Activated CD8-positive, alpha-beta memory T cell treated with anti-CD3 and anti-CD28 coated beads for 36 hours (primary cell): ENCODE results near the gene CTNNB1. TPM values are rescaled to one million over a fixed set of nuclear protein-coding genes. Genes with fewer than 3 reads are reported as not detected.

Experiments used
- CTCF ChIA-PET: fragments of 350-600 bp; sonication (Branson Sonifier 250); formaldehyde crosslinking; loops from one replicate; lab custom pipeline; 2021; ENCODE audit warnings: antibody characterized with exemption; lab: Charles Lee
- POLR2A ChIA-PET: fragments of 350-600 bp; sonication (Branson Sonifier 250); formaldehyde crosslinking; loops from one replicate; lab custom pipeline; 2021; ENCODE audit warnings: antibody characterized with exemption; lab: Charles Lee
- total RNA-seq, 2 experiments: library from RNA; stranded (reverse); gene quantifications; one replicate each; pipeline ENCODE4 v1.2.3, GENCODE V29; 2021

CTNNB1 gene
- total RNA-seq = 100 to 1,000 TPM; 158 to 178 TPM

DNA sequence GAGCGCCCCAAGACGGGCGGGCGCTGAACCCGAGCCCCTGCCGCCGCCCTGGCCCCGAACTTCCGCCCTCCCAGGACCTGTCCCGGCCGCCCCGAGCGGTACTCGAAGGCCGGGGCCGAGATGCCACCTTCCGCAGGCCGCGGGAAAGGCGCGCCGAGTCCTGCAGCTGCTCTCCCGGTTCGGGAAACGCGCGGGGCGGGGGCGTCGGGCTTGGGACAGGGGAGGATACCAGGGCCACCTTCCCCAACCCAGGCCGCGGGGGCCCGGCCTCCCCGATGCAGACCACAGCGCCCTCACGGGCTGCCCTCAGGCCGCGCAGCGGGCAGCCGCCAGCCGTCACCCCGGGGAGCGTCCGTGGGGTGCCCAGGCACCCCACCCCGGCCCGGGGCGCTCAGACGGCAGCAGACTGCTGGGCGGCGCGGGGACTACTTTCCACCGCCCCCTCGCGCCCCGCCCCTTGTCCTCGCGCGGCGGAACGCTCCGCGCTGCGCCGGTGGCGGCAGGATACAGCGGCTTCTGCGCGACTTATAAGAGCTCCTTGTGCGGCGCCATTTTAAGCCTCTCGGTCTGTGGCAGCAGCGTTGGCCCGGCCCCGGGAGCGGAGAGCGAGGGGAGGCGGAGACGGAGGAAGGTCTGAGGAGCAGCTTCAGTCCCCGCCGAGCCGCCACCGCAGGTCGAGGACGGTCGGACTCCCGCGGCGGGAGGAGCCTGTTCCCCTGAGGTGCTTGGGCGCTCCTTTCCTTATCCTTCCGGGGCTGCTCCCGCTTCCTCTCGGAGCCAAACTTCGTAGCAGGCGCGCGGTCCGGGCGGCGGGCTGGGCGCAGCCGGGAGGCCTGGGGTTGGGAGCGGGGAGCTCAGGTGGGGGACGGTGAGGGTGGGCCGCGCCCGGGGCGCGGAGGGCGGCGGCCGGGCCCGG is at the start of gene CTNNB1:
TSS of gene CTNNB1 (plus strand) at position 556 of the 916 bp plus-strand sequence. CDS start 24,564 bp downstream, outside the sequence.
- ChIA-PET POLR2A (interaction anchor here (0.5 to 1.9 kb wide), 14 partner anchors 8 to 632 kb away, joined by 3 to 14 read pairs (median 4); no protein-coding TSS in a partner anchor), CTCF (interaction anchor here (0.9 to 1.4 kb wide), 2 partner anchors 15 to 78 kb away, joined by 3 read pairs; no protein-coding TSS in a partner anchor)

DNA sequence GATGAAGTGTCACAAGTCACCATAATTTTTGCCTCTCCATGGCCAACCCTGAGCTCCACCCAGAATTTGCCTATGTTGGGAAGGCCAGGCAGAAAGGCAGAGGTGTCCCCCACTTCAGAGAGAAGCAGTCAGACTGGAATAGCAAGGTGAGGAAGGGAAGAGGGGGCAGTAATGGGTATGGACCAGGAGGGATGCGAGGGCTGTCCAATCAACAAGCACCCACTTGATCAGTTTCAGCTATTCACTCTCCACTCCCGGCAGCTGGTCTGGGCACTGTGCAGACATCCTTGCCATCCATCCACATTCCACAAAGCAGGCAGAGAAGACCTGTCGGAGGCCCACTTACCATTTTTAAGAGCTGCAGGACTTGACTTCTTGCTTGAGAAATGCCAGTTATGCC is 43.5 kb upstream of the CTNNB1 start:
- CTCF ChIA-PET = no interaction called here

DNA sequence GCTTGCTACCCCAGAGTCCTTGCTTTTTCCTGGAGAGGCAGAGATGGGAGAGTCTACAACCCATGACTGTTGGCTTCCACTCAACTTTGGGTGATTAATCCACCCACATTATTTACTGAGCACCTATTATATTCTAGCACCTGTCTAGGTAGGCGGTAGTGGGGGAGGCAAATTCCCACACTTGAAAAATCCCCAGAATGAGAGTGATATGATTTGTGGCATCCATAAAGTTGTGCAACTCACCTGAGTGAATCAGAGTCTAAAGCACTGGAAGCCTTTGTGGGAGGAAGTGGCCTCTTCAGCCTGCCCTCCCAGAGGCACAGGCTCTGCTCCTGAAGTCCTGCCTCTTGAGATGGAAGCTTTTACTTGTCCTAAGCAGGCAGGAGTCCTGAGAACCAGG is 40.4 kb upstream of the CTNNB1 start:
- ChIA-PET POLR2A (no interaction called here), CTCF (no interaction called here)

More for the DNA sequence above, 43.5 kb upstream of the CTNNB1 start:
- POLR2A ChIA-PET = no interaction called here

DNA sequence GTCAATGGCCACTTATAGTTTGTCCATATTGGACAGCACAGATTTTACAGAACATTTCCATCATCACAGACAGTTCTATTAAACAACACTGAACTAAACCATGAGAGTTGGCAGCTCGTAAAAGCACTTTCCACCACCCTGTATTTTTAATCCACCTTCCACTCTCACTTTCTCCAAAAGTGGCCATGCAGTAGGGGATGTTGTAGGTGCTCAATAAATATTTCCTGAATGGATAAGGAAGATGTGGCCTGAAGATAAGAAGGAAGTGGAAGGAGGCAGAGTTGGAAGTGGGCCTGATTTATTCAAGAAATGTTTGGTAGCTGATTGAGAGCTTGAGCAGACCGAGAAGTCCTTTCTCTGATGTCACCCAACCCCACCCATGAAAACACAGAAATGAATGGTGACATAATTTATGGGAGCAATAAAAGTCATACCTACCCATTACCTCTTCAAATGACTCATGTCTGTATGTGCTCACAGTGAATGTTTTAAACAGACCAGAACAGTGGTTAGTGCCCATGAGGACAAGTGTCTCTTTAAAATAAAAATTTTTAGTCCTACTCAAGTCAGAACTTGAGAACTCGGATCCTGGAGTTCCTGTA is 39.6 kb upstream of the CTNNB1 start:
- POLR2A ChIA-PET = interaction anchor here (0.7 kb wide), 1 partner anchor 269 kb away, joined by 4 read pairs; no protein-coding TSS in a partner anchor

DNA sequence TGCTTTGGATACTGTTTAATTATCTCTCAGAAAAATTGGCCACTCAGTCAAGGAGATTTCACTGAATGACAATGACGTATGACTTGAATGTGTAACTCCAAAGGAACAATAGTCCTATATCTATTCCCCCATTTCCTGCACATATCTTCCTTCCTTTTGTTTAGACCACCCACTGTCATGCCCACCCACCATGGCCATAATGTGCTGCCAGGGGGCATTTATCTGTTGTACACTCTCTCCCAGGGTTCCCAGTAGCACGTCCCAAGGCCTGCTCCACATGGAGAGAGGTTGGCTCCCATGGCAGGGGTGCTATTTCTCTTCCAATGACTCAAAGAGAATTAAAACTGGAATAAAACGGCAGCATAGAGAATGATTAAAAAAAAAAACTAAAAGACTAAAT is 36.8 kb upstream of the CTNNB1 start:
- ChIA-PET POLR2A (no interaction called here), CTCF (no interaction called here)

More for the DNA sequence above, 39.6 kb upstream of the CTNNB1 start:
- CTCF ChIA-PET = no interaction called here

DNA sequence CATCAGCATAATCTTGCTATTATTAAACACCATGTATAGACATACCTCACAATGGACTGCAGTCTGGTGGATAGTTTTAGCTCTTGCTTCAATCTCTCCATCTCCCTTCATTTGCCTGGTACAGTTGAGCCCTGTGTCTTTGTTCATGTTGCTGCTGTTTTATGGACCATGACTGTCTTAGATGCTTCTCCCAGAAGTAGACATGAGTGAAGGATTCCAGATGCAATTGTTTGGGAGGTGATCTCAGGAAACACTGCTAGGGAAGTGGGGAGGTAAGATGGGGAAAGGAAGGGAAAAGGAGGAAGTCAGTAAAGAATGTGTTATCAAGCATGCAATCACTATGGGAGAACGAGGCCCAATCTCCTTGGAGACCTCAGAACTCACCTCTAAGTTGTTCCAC is 36.3 kb upstream of the CTNNB1 start:
- ChIA-PET CTCF (no interaction called here), POLR2A (no interaction called here)

DNA sequence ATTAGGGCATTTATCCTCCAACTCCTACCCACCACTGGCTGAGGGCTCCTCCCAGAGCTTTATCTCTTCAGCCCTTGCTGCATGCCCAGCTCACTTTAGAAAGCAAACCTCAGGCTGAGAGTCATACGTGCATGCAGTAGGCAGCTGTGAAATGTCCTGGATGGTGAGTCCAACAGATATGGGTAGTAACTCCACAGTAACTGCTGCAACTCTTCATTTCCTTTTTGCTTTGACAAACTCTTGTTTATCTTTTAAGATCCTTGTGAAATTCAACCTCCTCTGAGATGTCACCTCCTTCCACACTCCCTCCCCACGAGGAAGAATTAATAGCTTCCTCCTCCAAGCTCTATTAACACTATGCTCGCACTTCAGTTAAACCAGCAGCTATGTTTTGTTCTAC is 35.9 kb upstream of the CTNNB1 start:
- ChIA-PET CTCF (no interaction called here), POLR2A (no interaction called here)

DNA sequence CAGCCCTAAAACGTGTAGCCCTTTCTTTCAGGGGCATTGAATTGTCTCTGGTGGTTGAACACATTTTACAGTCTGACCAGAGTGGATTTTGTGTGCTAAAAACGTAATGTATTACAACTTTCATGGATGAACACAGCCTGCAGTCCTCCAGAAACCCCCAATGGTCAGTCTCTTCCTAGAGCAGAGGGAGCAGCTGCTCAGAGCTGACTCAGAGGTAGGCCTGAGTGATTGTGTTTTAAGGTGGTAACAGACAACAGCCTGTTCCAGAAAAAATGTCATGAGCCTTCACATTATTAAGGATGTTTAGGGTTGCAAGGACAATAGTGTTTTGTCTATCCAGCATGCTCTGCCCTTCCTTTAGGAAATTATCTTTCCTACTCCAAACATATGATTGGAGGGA is 34.5 kb upstream of the CTNNB1 start:
- ChIA-PET CTCF (no interaction called here), POLR2A (interaction anchor here (1.7 kb wide), 1 partner anchor 35 kb away, joined by 4 read pairs; the partner anchor contains the start of gene CTNNB1)

DNA sequence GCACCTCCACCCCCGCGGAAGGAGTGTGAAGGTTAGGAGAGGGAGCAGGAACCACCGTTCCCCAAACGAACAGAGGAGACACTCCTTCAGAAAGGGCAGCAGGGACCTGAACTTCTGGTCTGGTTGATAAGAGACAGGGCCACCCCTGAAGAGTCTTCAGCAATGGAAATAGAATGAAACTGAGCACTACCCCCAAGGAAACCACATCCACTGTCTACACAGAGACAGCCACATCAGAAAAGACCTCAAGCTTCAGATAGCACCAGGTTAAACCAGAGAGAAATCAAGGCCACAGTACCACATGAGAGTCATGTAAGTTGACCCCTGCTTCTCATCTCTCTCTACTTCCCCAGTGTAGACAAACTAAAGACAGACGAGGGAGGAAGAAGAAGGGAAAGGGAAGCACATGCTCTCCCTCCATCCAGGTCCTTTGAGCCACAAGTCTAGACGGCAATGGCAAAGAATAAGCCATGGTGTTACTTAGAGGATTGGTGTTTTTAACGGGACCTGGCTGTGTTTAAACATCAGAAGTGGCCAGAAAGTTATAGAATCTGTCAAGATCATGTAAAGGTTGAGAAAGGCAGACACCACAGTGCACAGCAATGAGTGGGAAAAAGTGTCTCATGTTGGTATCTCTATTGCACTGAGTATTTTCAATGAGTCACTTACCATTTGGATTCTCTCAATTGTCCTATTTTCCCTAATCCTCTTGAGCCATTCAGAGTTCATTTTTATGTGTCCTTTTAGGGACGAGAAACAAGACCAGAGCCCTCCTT is 31.4 kb upstream of the CTNNB1 start:
- ChIA-PET CTCF (no interaction called here), POLR2A (no interaction called here)

DNA sequence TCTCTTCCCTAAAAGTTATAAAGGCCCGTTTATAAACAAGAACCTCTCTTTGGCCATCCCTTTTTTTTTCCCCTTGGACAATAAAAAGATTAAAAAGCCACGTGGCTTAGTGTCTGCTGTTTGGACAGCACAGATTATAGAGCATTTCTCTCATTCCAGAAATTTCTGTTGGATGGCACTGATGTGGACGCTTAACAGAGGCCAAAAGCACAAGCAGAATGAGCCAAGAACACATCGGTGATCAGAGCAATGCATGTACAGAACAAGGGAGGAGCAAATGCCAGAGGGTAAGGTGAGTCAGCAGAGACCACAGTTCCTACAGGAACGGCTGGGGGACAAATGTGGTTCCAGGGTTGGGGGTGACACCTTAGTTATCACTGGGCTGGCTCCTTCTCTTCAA is 30.3 kb upstream of the CTNNB1 start:
- CTCF ChIA-PET = interaction anchor here (0.6 kb wide), 1 partner anchor 146 kb away, joined by 3 read pairs; no protein-coding TSS in a partner anchor
- POLR2A ChIA-PET = no interaction called here

DNA sequence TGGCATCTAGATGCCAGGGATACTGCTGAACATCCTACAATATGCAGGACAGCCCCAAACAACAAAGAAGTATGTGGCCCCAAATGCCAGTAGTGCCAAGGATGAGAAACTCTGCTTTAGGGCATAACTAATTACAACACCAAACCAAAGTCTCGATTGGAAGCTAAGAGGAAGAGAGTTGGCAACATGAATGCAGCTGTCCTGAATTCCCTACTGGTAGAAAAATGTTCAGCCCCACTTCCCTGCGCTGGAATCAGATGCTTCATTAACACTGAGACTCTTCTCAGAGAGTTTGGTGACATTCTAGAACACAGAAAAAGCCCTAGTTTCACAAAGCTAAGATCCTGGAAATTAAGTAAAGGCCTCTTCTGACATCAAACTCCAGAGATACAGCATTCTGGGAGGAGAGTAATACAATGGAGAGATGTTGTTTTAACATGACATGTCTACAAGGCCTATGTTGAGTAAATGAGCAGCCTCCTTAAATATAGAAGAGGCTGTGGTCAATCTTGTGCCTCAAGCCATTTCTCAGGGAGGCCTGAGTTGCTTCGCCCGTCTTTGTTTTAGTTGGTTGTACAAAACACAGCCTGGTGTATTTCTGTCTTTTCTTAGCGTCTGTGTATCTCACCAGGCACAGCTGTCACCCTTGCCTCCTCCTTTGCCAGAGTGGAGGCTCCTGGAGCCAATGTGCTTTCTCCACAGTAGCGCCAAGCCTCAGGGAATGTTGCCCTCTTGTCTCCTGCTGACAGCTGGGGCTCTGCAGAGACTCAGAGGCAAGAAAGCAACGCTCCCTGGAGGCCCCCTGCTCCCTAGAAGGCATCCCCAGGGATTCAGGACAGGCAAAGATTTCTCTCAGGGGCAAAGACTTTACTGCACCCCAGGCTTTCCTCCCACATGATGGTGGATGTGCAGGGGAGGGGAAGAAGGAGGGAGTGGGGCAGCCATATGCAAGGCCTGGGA is 25.1 kb upstream of the CTNNB1 start:
- CTCF ChIA-PET = no interaction called here
- POLR2A ChIA-PET = no interaction called here

DNA sequence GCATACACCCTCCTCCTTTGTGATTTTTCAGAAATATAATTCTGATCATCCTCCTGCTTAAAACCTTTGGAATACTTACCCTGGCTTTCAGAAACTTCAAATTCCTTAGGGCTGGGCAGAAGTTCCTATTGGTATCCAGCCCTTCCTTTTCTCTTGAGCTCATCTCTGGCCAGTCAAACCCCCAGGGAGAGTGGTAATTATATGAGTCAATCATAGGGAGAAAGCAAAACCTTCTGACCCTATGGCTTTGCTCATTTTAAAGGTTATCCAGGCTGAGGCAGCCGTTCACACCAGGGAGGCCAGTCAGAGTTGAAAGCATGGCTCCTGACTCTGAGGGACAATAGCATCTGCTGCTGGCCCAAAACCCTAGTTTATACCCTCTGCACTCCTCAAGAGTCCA is 23.9 kb upstream of the CTNNB1 start:
- ChIA-PET POLR2A (no interaction called here), CTCF (no interaction called here)

DNA sequence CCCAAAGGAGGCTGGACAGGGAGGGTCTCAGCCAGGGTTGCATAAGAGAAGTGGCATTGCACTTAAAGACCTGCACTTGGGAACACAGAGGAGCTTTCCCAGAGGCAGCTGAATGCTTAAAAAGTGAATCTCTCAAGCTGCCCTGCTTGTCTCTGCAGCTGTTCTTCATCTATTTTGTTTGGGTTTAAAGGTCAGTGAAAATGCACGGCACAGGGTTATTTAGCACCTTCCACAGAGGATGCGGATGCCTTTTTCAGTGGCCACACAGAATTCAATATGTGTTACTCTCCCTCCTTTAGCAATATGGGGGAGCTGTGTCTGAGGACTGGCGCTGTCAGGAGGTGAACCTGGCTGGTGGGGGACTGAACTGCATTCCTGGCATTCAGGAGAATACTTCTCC is 22.7 kb upstream of the CTNNB1 start:
- ChIA-PET POLR2A (no interaction called here), CTCF (no interaction called here)

DNA sequence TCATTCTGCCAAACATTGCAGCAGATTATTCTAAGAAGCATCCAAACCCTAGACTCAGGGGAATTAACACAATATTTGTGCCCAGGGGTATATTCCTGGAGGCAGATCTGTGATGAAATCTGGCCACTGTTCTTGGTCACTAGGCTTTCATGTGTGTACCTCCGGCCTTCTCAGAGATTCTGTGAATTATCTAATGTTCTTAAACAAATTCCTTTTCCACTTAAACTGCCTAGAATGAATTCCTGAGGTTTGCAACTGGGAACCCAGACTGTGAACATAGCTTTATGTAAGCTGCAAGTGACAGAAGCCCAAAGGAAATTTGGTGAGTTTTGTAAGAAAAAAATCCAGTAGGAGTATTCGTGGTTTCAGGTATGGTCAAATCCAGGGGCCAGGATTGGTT is 20.7 kb upstream of the CTNNB1 start:
- CTCF ChIA-PET = no interaction called here
- POLR2A ChIA-PET = no interaction called here

DNA sequence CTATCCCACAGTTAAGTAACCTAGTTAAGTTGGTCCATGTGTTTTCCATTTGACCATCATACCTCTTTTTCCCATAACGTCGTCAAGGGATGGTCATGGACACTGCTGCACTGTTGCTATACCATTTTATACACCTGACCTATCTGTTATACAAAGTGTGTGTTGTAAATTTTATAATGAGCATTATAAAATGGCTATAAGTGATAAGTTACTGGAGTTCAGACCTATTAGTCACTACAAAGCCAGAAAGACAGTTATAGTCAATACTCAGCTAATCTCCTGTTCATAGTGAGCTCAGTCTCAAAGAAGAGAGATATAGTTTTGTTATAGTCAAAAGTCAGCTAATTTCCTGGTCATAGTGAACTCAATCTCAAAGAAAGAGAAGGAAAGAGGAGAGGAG is 18.9 kb upstream of the CTNNB1 start:
- POLR2A ChIA-PET = no interaction called here
- CTCF ChIA-PET = no interaction called here

DNA sequence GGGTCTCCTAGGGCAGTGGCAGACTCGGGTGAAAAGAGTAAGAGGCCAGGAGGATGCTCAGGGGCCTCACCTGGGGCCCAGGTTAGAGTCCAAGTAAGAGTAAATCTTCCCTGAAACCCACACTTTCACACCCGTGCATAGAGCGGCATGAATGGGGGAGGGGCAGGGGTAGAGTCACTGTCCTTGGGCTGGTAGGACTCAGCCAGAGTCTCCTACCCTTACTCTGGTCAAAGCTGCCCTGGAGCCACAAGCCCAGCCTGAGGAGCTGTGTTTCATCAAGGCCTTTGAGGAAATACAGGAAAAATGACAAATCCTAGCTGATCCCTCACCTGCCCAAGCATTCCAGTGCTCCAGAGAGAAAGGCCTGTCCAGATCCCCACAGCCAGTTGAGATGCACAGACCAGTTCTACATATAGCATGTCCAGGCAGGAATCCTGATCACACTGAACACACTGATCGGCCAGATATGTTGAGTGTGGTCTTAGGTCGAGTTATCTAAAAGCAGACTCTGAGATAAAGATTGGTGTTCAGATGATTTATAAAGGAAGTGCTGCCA is 16.7 kb upstream of the CTNNB1 start:
- ChIA-PET POLR2A (no interaction called here), CTCF (no interaction called here)

DNA sequence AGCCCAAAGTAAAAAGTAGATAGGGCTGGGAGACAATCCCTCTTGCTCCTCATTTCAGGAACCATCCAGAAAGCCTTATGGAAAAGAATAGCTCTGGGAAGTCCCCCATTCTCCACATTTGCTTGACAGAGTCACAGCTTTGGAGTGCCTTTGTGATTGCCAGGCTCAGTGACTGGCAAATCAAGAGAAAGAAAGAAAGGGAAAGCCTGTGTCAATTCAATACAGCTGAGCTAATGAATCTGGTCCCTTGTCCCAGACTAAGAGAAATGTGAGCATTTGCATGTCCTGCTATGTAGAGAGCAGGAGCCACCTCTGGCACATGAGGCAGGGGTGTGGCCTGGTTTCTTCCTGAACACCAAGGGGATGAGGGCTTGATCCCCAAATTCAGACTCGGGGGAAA is 14.9 kb upstream of the CTNNB1 start:
- POLR2A ChIA-PET = no interaction called here
- CTCF ChIA-PET = no interaction called here

DNA sequence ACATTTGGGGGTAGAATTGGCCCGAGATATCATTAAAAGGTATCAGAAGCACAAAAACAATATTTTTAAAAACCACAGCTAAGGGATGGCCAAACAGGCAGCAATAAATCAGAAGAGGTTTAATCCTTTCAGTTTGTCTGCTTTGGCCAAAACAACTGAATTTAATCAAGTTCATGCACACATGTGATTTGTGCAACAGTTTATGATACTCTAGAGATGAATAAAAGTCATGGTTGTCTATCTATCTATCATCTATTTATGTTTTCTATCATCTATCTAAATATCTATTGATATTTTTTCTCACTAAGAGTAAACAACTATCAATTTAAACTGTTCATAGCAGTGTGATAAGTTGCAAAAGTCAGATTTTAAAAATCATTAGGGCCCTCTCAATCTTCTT is 13.0 kb upstream of the CTNNB1 start:
- ChIA-PET CTCF (no interaction called here), POLR2A (interaction anchor here (0.6 to 0.9 kb wide), 2 partner anchors 13 to 710 kb away, joined by 3 to 4 read pairs; partner anchors contain the start of gene CTNNB1)
